HepG2 (cell line): Measurements from ENCODE around the gene NME1. TPM values are rescaled to one million over a fixed set of nuclear protein-coding genes. Genes with fewer than 3 reads are reported as not detected.

Experiments used
- ARID2 ChIP-seq: sonication (generic); formaldehyde crosslinking; IDR thresholded peaks from 2 replicates; pipeline ENCODE4 v1.8.1; 2022; ENCODE audit warnings: mild to moderate bottlenecking, missing genetic modification reagents, borderline replicate concordance
- BRD4 ChIP-seq: sonication (generic); formaldehyde crosslinking; IDR thresholded peaks from 2 replicates; pipeline ENCODE4 v1.4.0; 2020; ENCODE audit warnings: missing genetic modification reagents
- EP300 ChIP-seq, 3 experiments: sonication (generic) in 1 of 3; formaldehyde crosslinking in 1 of 3; IDR thresholded peaks; 2 replicates each; pipeline versions ENCODE4 v1.5.1 to v1.6.1; 2011 to 2020; ENCODE audit warnings: low read depth in 2 of 3, low read length in 2 of 3, borderline replicate concordance in 1 of 3, improper control_type of control experiment in 1 of 3, mild to moderate bottlenecking in 1 of 3, missing genetic modification reagents in 1 of 3, moderate library complexity in 1 of 3
- FLYWCH1 ChIP-seq: sonication (generic); formaldehyde crosslinking; IDR thresholded peaks from 2 replicates; pipeline ENCODE4 v1.8.1; 2023; ENCODE audit warnings: mild to moderate bottlenecking, missing genetic modification reagents
- FOXO1 ChIP-seq: sonication (generic); formaldehyde crosslinking; IDR thresholded peaks from 2 replicates; pipeline ENCODE4 v1.4.0; 2020; ENCODE audit warnings: missing genetic modification reagents
- HDAC6 ChIP-seq: fragments of 200-600 bp; sonication (generic); IDR thresholded peaks from 2 replicates; pipeline ENCODE4 v1.7.0; 2017; ENCODE audit warnings: mild to moderate bottlenecking, antibody characterized with exemption, low read length, low read depth
- IKZF4 ChIP-seq: sonication (generic); formaldehyde crosslinking; IDR thresholded peaks from 2 replicates; pipeline ENCODE4 v1.5.1; 2020; ENCODE audit warnings: borderline replicate concordance, mild to moderate bottlenecking, low read depth, missing genetic modification reagents; ENCODE audit errors: not compliant biosample characterization
- IRX3 ChIP-seq: sonication (generic); formaldehyde crosslinking; IDR thresholded peaks from 2 replicates; pipeline ENCODE4 v1.8.1; 2023; ENCODE audit warnings: mild to moderate bottlenecking, low read depth, missing genetic modification reagents, borderline replicate concordance
- NFRKB ChIP-seq: fragments of 450-650 bp; IDR thresholded peaks from 2 replicates; pipeline ENCODE4 v1.6.1; 2017
- SAFB2 ChIP-seq: sonication (generic); formaldehyde crosslinking; IDR thresholded peaks from 2 replicates; pipeline ENCODE4 v1.5.1; 2020; ENCODE audit warnings: missing genetic modification reagents, low read depth, mild to moderate bottlenecking, borderline replicate concordance
- SATB2 ChIP-seq: sonication (generic); formaldehyde crosslinking; IDR thresholded peaks from 2 replicates; pipeline ENCODE4 v1.5.0; 2020; ENCODE audit warnings: missing genetic modification reagents
- TGIF2 ChIP-seq: IDR thresholded peaks from 2 replicates; pipeline ENCODE4 v1.6.1; 2016; ENCODE audit warnings: control low read depth, missing compliant biosample characterization
- YEATS4 ChIP-seq: sonication (generic); formaldehyde crosslinking; IDR thresholded peaks from 2 replicates; pipeline ENCODE4 v1.4.0; 2020; ENCODE audit warnings: missing genetic modification reagents, borderline replicate concordance
- ZC3H4 ChIP-seq: sonication (generic); formaldehyde crosslinking; IDR thresholded peaks from 2 replicates; pipeline ENCODE4 v1.4.0; 2020; ENCODE audit warnings: missing genetic modification reagents, borderline replicate concordance
- ZKSCAN8 ChIP-seq: IDR thresholded peaks from 2 replicates; pipeline ENCODE4 v1.6.1; 2016; ENCODE audit warnings: borderline replicate concordance, missing genetic modification reagents, missing compliant biosample characterization
- ZNF207 ChIP-seq: fragments of 450-650 bp; IDR thresholded peaks from 2 replicates; pipeline ENCODE4 v1.6.1; 2016; ENCODE audit warnings: antibody characterized with exemption, borderline replicate concordance
- ZNF331 ChIP-seq: sonication (generic); formaldehyde crosslinking; IDR thresholded peaks from 2 replicates; pipeline ENCODE4 v1.4.0; 2020; ENCODE audit warnings: missing genetic modification reagents
- ZNF589 ChIP-seq: sonication (generic); formaldehyde crosslinking; conservative IDR thresholded peaks from 2 replicates; pipeline ENCODE4 v1.8.0; 2022; ENCODE audit warnings: mild to moderate bottlenecking, moderate library complexity, missing genetic modification reagents
- ZNF790 ChIP-seq: sonication (generic); formaldehyde crosslinking; IDR thresholded peaks from 2 replicates; pipeline ENCODE4 v1.8.0; 2022; ENCODE audit warnings: missing genetic modification reagents, mild to moderate bottlenecking, borderline replicate concordance
- ZNF792 ChIP-seq: IDR thresholded peaks from 2 replicates; pipeline ENCODE4 v1.6.1; 2016
- polyA plus RNA-seq, 8 experiments: library from polyadenylated mRNA; depleted of rRNA in 3 of 8; stranded (reverse) in 7 of 8; unstranded in 1 of 8; fragments of >200 nt; fragmentation: Illumina TruSeq in 4 of 8; extraction: Trizol in 4 of 8; gene quantifications; 2 replicates each; pipeline versions ENCODE4 v1.2.1 to v1.2.3, GENCODE V29; 2011 to 2016; ENCODE audit warnings: low read depth in 4 of 8, missing spikeins in 1 of 8, mixed read lengths in 1 of 8; ENCODE audit not compliant: insufficient read depth in 1 of 8
- total RNA-seq, 5 experiments: library from RNA; depleted of rRNA; stranded (reverse); fragments of >200 nt; fragmentation: Illumina TruSeq; extraction: Trizol; gene quantifications; 2 replicates each; pipeline ENCODE4 v1.2.3, GENCODE V29; 2016; ENCODE audit warnings: low read depth in 1 of 5
- TF ChIP-seq, protein P1 (sequence below): sonication (generic); formaldehyde crosslinking; IDR thresholded peaks from 2 replicates; pipeline ENCODE4 v1.9.0; 2022; ENCODE audit warnings: missing genetic modification reagents, mild to moderate bottlenecking, borderline replicate concordance
- TF ChIP-seq, protein P2 (sequence below), 2 experiments: sonication (generic) in 1 of 2; formaldehyde crosslinking in 1 of 2; IDR thresholded peaks; 2 replicates each; pipeline versions ENCODE4 v1.4.0 to v1.6.1; 2016 to 2020; ENCODE audit warnings: borderline replicate concordance in 1 of 2, low read depth in 1 of 2, mild to moderate bottlenecking in 1 of 2, missing genetic modification reagents in 1 of 2

The NME1 gene
- total and polyA plus RNA-seq, 2 of the 13 experiments (the other 11 are each of a cell fraction or from before 2014, with no cell fraction given): 295 to 516 TPM

DNA sequence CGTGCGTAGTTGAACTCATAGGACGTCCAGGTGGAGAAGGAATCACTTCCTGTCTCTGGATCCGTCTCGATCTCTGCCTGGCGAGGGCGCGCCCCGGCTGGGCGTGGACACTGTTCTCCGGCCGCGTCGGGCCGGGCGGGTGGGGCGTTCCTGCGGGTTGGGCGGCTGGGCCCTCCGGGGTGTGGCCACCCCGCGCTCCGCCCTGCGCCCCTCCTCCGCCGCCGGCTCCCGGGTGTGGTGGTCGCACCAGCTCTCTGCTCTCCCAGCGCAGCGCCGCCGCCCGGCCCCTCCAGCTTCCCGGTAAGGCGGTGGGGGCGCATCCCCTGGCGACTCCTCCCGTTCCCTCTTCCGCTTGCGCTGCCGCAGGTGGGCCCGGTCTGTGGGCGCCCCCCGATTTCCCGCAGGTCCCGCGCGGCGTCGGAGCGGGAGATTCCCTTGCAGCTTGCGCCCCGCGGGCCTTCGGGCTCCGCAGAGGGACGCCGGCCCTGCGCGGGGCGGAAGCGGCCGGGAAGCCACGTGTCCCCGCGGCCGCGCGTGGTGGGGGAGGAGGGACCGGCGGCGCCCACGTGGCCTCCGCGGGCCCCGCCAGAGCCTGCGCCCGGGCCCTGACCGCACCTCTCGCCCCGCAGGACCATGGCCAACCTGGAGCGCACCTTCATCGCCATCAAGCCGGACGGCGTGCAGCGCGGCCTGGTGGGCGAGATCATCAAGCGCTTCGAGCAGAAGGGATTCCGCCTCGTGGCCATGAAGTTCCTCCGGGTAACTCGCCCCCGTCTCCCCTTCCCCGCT lies 13.0 kb downstream of the NME1 start, which contains the start of gene NME2 (continued):
- TF ChIP-seq, protein P1, sequence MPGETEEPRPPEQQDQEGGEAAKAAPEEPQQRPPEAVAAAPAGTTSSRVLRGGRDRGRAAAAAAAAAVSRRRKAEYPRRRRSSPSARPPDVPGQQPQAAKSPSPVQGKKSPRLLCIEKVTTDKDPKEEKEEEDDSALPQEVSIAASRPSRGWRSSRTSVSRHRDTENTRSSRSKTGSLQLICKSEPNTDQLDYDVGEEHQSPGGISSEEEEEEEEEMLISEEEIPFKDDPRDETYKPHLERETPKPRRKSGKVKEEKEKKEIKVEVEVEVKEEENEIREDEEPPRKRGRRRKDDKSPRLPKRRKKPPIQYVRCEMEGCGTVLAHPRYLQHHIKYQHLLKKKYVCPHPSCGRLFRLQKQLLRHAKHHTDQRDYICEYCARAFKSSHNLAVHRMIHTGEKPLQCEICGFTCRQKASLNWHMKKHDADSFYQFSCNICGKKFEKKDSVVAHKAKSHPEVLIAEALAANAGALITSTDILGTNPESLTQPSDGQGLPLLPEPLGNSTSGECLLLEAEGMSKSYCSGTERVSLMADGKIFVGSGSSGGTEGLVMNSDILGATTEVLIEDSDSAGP: no peak
- TF ChIP-seq SAFB2 (CRISPR knock-in tag) (no peak; the same call in 1 of the 2 replicates), IRX3 (CRISPR knock-in tag) (0 out of 2 replicates have a peak, but pooled peaks have one; percentile 61), YEATS4 (CRISPR knock-in tag) (peak; percentile 99), NFRKB (no peak), HDAC6 (no peak), IKZF4 (no peak), EP300 (IDR thresholded peaks at IDR 0.05; ENCODE audit: low read depth in 2 of 2, low read length in 2 of 2) (no peak), EP300 (CRISPR knock-in tag; IDR thresholded peaks at IDR 0.05; ENCODE audit: borderline replicate concordance) (no peak), BRD4 (CRISPR knock-in tag) (peak; percentile 12; the same call in 1 of the 2 replicates), TGIF2 (CRISPR knock-in tag) (no peak; the same call in 1 of the 2 replicates), ZC3H4 (CRISPR knock-in tag) (no peak; the same call in 1 of the 2 replicates), ARID2 (CRISPR knock-in tag) (no peak), FOXO1 (peak; percentile 23; the same call in 1 of the 2 replicates), ZNF331 (peak; percentile 34), FLYWCH1 (CRISPR knock-in tag) (no peak), SATB2 (CRISPR knock-in tag) (no peak), ZKSCAN8 (CRISPR knock-in tag) (0 out of 2 replicates have a peak, but pooled peaks have one; percentile 45), ZNF790 (no peak), ZNF792 (CRISPR knock-in tag) (no peak; the same call in 1 of the 2 replicates), ZNF207 (no peak), ZNF589 (CRISPR knock-in tag) (no peak)
- TF ChIP-seq, protein P2, sequence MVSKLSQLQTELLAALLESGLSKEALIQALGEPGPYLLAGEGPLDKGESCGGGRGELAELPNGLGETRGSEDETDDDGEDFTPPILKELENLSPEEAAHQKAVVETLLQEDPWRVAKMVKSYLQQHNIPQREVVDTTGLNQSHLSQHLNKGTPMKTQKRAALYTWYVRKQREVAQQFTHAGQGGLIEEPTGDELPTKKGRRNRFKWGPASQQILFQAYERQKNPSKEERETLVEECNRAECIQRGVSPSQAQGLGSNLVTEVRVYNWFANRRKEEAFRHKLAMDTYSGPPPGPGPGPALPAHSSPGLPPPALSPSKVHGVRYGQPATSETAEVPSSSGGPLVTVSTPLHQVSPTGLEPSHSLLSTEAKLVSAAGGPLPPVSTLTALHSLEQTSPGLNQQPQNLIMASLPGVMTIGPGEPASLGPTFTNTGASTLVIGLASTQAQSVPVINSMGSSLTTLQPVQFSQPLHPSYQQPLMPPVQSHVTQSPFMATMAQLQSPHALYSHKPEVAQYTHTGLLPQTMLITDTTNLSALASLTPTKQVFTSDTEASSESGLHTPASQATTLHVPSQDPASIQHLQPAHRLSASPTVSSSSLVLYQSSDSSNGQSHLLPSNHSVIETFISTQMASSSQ (IDR thresholded peaks at IDR 0.05; ENCODE audit: low read depth): no peak
- TF ChIP-seq, protein P2 (CRISPR knock-in tag; IDR thresholded peaks at IDR 0.05; ENCODE audit: borderline replicate concordance): 0 out of 2 replicates have a peak, but pooled peaks have one; percentile 16
